Panc1 (cell line): ENCODE data around the gene LRRC8B. TPM values are rescaled to one million over a fixed set of nuclear protein-coding genes. Genes with fewer than 3 reads are reported as not detected.

ENCODE experiments used
- ATAC-seq: fragments of 200-7000 bp; cut with Tn5 transposase; 2 replicates; pipeline ENCODE4 v1.9.1; 2020; ENCODE audit warnings: mild to moderate bottlenecking, moderate library complexity
- BruUV-seq: library from RNA; stranded (reverse); fragments of 400-500 nt; replicated peaks from 2 replicates; lab custom pipeline; 2021; lab: Mats Ljungman, UMichigan
- CTCF ChIA-PET: fragments of 300-600 bp; sonication (Branson Sonifier 250); formaldehyde crosslinking; loops from one replicate; lab custom pipeline; 2022; ENCODE audit warnings: antibody characterized with exemption; lab: Charles Lee
- POLR2A ChIA-PET: fragments of 300-600 bp; sonication (Branson Sonifier 250); formaldehyde crosslinking; loops from one replicate; lab custom pipeline; 2022; ENCODE audit warnings: antibody characterized with exemption; lab: Charles Lee
- DNase-seq: peaks from one replicate; pipeline ENCODE4 v3.0.0-alpha.2; 2010; ENCODE audit warnings: low read depth, low spot score
- H3K27ac ChIP-seq: 2 replicates; pipeline ENCODE4 v1.5.1; 2011; ENCODE audit warnings: mild to moderate bottlenecking, low read length, inconsistent platforms
- H3K27me3 ChIP-seq: fragments of 200-500 bp; sonication (Bioruptor generic); 2 replicates; pipeline ENCODE4 v1.6.0; 2014; ENCODE audit warnings: low read length, inconsistent platforms; ENCODE audit not compliant: control insufficient read depth, insufficient read depth
- H3K36me3 ChIP-seq: fragments of 200-500 bp; sonication (Bioruptor generic); 2 replicates; pipeline ENCODE4 v1.5.1; 2014; ENCODE audit warnings: inconsistent platforms, mild to moderate bottlenecking, low read length, moderate library complexity; ENCODE audit not compliant: control insufficient read depth, insufficient read depth
- H3K4me1 ChIP-seq: 2 replicates; pipeline ENCODE4 v1.5.1; 2011; ENCODE audit warnings: inconsistent platforms, mild to moderate bottlenecking, low read length, moderate library complexity; ENCODE audit not compliant: control insufficient read depth, insufficient read depth
- H3K4me3 ChIP-seq, 2 experiments: 2 replicates each; pipeline ENCODE4 v1.5.1; 2011 to 2012; ENCODE audit warnings: low read depth in 2 of 2, low read length in 2 of 2, mild to moderate bottlenecking in 2 of 2, inconsistent platforms in 1 of 2, moderate library complexity in 1 of 2
- H3K9me3 ChIP-seq: fragments of 200-500 bp; sonication (Bioruptor generic); 2 replicates; pipeline ENCODE4 v1.5.1; 2014; ENCODE audit warnings: low read depth, mild to moderate bottlenecking, inconsistent platforms, low read length, moderate library complexity; ENCODE audit not compliant: control insufficient read depth, insufficient read depth
- POLR2AphosphoS5 ChIP-seq: IDR thresholded peaks from 2 replicates; pipeline ENCODE4 v1.6.1; 2012; ENCODE audit warnings: mild to moderate bottlenecking, low read depth, low read length, moderate library complexity
- REST ChIP-seq, 2 experiments: IDR thresholded peaks; 2 replicates each; pipeline ENCODE4 v1.6.1; 2011 to 2012; ENCODE audit warnings: low read depth in 2 of 2, control low read depth in 1 of 2, low read length in 1 of 2, mild to moderate bottlenecking in 1 of 2, moderate library complexity in 1 of 2; ENCODE audit not compliant: insufficient read depth in 1 of 2
- SIN3A ChIP-seq: IDR thresholded peaks from 2 replicates; pipeline ENCODE4 v1.6.1; 2012; ENCODE audit warnings: low read depth, mild to moderate bottlenecking, low read length, moderate library complexity, borderline replicate concordance; ENCODE audit not compliant: insufficient read depth
- TCF7L2 ChIP-seq: IDR thresholded peaks from 2 replicates; pipeline ENCODE4 v1.6.1; 2011; ENCODE audit warnings: mild to moderate bottlenecking, low read depth, low read length, inconsistent platforms
- in situ Hi-C: cut with HindIII; loops from 2 replicates; pipeline ENCODE4 v1.10.0; 2016; ENCODE audit warnings: low sequenced_read_pairs, low pct_unique_long_range_greater_than_20kb
- intact Hi-C: fragments of 100-400 bp; cut with micrococcal nuclease; formaldehyde crosslinking; loops from one replicate; pipeline ENCODE4 v1.10.0; 2022; ENCODE audit not compliant: unreplicated experiment
- total RNA-seq: library from RNA; stranded (reverse); gene quantifications from one replicate; pipeline ENCODE4 v1.2.1, GENCODE V29; 2021; ENCODE audit not compliant: unreplicated experiment
- TF ChIP-seq, protein P1 (sequence below): fragments of 450-650 bp; IDR thresholded peaks from 2 replicates; pipeline ENCODE4 v1.5.1; 2017; ENCODE audit warnings: mild to moderate bottlenecking

Gene LRRC8B
- total RNA-seq, 1 experiment from 2014 or later = 27.3 TPM

DNA sequence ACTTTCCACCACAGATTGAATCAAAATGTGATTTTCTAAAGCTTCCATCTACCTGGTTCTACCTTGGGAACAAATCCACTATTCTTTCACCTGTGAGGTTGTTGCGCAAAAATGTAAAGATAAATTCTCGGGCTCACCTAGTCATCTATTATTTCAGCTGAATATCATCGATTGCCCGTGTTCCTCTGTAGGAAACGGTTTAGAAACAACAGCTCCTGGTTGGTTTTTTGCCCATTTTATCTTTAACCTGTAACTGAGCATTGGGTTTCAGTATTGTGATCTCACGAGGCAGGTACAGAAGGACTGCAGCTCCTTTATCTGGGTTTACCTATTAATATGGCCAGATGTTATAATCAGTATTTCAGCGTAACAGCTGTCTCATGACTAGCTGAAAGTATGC lies 55.4 kb downstream of the LRRC8B start:
- Histone ChIP-seq H3K27me3 (no peaks in the 10 kb centered on the region), H3K4me3 (no peak overlapping the region), H3K4me1 (0 out of 2 replicates have a peak, but pooled peaks cover 2% of the 10 kb centered on the region), H3K9me3 (no peaks in the 10 kb centered on the region), H3K27ac (no peak overlapping the region), H3K36me3 (peaks cover 6% of the 10 kb centered on the region; the same call in 1 of the 2 replicates)
- in situ Hi-C loops (no loop called here), intact Hi-C loops (no loop called here)
- BruUV-seq = no TSS peak
- TF ChIP-seq SIN3A (no peak), REST (IDR thresholded peaks at IDR 0.05; ENCODE audit: insufficient read depth in 1 of 2, low read depth in 2 of 2, low read length in 1 of 2) (no peak), TCF7L2 (no peak), POLR2AphosphoS5 (no peak)
- TF ChIP-seq, protein P1, sequence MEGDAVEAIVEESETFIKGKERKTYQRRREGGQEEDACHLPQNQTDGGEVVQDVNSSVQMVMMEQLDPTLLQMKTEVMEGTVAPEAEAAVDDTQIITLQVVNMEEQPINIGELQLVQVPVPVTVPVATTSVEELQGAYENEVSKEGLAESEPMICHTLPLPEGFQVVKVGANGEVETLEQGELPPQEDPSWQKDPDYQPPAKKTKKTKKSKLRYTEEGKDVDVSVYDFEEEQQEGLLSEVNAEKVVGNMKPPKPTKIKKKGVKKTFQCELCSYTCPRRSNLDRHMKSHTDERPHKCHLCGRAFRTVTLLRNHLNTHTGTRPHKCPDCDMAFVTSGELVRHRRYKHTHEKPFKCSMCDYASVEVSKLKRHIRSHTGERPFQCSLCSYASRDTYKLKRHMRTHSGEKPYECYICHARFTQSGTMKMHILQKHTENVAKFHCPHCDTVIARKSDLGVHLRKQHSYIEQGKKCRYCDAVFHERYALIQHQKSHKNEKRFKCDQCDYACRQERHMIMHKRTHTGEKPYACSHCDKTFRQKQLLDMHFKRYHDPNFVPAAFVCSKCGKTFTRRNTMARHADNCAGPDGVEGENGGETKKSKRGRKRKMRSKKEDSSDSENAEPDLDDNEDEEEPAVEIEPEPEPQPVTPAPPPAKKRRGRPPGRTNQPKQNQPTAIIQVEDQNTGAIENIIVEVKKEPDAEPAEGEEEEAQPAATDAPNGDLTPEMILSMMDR = no peak
- CTCF ChIA-PET = no interaction called here
- no peak for ATAC-seq
- no peak for DNase-seq
- POLR2A ChIA-PET = no interaction called here

DNA sequence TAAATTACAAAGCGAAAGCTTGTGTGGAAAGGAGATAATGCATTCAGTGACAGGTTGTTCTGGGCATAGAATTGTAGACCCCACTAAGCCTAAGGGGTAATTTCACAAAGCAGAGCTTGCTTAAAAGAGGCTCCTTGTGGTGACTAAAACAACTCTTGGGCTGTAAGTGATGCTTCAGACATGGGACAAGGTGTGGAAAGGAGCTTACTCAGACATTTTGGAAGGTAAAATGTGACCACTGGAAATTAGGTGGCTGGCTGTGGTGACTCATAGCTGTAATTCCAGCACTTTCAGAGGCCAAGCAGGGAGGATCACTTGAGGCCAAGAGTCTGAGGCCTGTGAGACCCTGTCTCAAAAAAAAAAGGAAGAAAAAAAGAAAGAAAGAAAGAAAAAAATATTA lies 57.2 kb downstream of the LRRC8B start:
- Histone ChIP-seq H3K27ac (no peak overlapping the region), H3K4me3 (no peak overlapping the region), H3K4me1 (0 out of 2 replicates have a peak, but pooled peaks cover 2% of the 10 kb centered on the region), H3K27me3 (no peaks in the 10 kb centered on the region), H3K36me3 (peaks cover 6% of the 10 kb centered on the region; the same call in 1 of the 2 replicates), H3K9me3 (no peaks in the 10 kb centered on the region)
- DNase-seq (no peak), ATAC-seq (no peak)
- no TSS peak for BruUV-seq
- intact Hi-C loops = no loop called here
- ChIA-PET CTCF (no interaction called here), POLR2A (no interaction called here)
- in situ Hi-C loops = no loop called here
- TF ChIP-seq, protein P1 = no peak
- TF ChIP-seq REST (IDR thresholded peaks at IDR 0.05; ENCODE audit: insufficient read depth in 1 of 2, low read depth in 2 of 2, low read length in 1 of 2) = no peak
- TF ChIP-seq TCF7L2 = no peak
- no peak for TF ChIP-seq SIN3A
- TF ChIP-seq POLR2AphosphoS5 = no peak
